WTC11 (cell line): ENCODE data around the gene MAPRE2.

Source experiments
- ATF2 ChIP-seq: sonication (generic); formaldehyde crosslinking; IDR thresholded peaks from 2 replicates; pipeline ENCODE4 v1.8.1; 2022; ENCODE audit warnings: low read depth, missing genetic modification reagents, borderline replicate concordance
- CREB1 ChIP-seq: sonication (generic); formaldehyde crosslinking; IDR thresholded peaks from 2 replicates; pipeline ENCODE4 v1.8.0; 2023; ENCODE audit warnings: mild to moderate bottlenecking, missing genetic modification reagents
- GABPB1 ChIP-seq: sonication (generic); formaldehyde crosslinking; IDR thresholded peaks from 2 replicates; pipeline ENCODE4 v1.8.1; 2023; ENCODE audit warnings: mild to moderate bottlenecking, missing genetic modification reagents
- TEAD4 ChIP-seq: sonication (generic); formaldehyde crosslinking; IDR thresholded peaks from 2 replicates; pipeline ENCODE4 v1.8.0; 2022; ENCODE audit warnings: mild to moderate bottlenecking, missing genetic modification reagents
- ZNF396 ChIP-seq: fragments of 250-450 bp; sonication (Bioruptor Pico); IDR thresholded peaks from 2 replicates; pipeline ENCODE4 v1.8.0; 2021; ENCODE audit warnings: mild to moderate bottlenecking, moderate library complexity, borderline replicate concordance
- TF ChIP-seq, protein P1 (sequence below): fragments of 200-600 bp; IDR thresholded peaks from 2 replicates; pipeline ENCODE4 v1.8.0; 2022; ENCODE audit warnings: antibody characterized with exemption

DNA sequence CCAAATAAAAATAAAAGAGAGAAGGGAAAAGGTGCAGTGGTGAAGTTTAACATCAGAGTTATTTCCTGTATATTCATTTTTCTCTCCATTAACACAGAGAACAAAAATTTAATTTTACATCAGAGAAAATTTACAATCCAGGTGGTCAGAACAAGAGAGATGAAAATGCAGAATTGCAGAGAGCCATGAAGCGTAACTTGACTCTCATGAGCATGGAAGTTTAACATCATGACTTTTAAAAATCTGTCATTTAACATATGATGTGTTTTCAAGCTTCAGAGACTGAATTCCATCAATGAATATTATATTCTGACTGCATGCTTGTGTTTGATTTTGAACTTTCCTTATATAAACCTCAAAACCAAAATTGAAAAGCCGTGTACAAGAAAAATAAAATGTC, 120.3 kb downstream of the MAPRE2 start:
- no peak for TF ChIP-seq ZNF396 (CRISPR knock-in tag)
- no peak for TF ChIP-seq CREB1 (CRISPR knock-in tag)
- TF ChIP-seq, protein P1, sequence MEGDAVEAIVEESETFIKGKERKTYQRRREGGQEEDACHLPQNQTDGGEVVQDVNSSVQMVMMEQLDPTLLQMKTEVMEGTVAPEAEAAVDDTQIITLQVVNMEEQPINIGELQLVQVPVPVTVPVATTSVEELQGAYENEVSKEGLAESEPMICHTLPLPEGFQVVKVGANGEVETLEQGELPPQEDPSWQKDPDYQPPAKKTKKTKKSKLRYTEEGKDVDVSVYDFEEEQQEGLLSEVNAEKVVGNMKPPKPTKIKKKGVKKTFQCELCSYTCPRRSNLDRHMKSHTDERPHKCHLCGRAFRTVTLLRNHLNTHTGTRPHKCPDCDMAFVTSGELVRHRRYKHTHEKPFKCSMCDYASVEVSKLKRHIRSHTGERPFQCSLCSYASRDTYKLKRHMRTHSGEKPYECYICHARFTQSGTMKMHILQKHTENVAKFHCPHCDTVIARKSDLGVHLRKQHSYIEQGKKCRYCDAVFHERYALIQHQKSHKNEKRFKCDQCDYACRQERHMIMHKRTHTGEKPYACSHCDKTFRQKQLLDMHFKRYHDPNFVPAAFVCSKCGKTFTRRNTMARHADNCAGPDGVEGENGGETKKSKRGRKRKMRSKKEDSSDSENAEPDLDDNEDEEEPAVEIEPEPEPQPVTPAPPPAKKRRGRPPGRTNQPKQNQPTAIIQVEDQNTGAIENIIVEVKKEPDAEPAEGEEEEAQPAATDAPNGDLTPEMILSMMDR = no peak
- no peak for TF ChIP-seq GABPB1 (CRISPR knock-in tag)
- no peak for TF ChIP-seq ATF2
- no peak for TF ChIP-seq TEAD4 (CRISPR knock-in tag)
